ENCODE measurements around the gene CBFB.

- TF ChIP-seq CTCF (IDR thresholded peaks at IDR 0.05) (no peak), POLR2A (IDR thresholded peaks at IDR 0.05) (no peak)
Observed at GRCh38 chr16:66983033-66983432, 45.9 kb upstream of the CBFB start.

Data from adrenal gland (tissue), 5 donors.